Ovary (tissue), 9 donors: ENCODE data around the gene ERG. TPM values are rescaled to one million over a fixed set of nuclear protein-coding genes. Genes with fewer than 3 reads are reported as not detected.

Source experiments
- DNase-seq, 5 donors: peaks; one replicate each; pipeline ENCODE4 v3.0.0-alpha.2; 2019 to 2020
- H3K27ac ChIP-seq, 2 donors: fragments of 200-600 bp; one replicate each; pipeline versions ENCODE4 v1.5.1 to v1.8.0; 2019 to 2022
- H3K27me3 ChIP-seq: fragments of 200-600 bp; one replicate; pipeline ENCODE4 v1.8.0; 2022
- H3K36me3 ChIP-seq: fragments of 200-600 bp; sonication (generic); one replicate; pipeline ENCODE4 v1.5.1; 2019
- H3K4me1 ChIP-seq: one replicate; pipeline ENCODE4 v1.8.1; 2013; ENCODE audit warnings: mild to moderate bottlenecking, moderate library complexity; ENCODE audit not compliant: insufficient read depth
- H3K4me3 ChIP-seq: fragments of 200-600 bp; sonication (generic); one replicate; pipeline ENCODE4 v1.5.1; 2017
- H3K9me3 ChIP-seq, 2 donors: fragments of 200-600 bp in 1 of 2; sonication (generic) in 1 of 2; one replicate each; pipeline versions ENCODE4 v1.5.1 to v1.8.1; 2013 to 2019; ENCODE audit warnings: mild to moderate bottlenecking in 1 of 2, moderate library complexity in 1 of 2
- EP300 ChIP-seq: sonication (generic); formaldehyde crosslinking; IDR thresholded peaks from one replicate; pipeline ENCODE4 v1.6.1; 2017; ENCODE audit warnings: antibody characterized with exemption
- POLR2A ChIP-seq: fragments of 450-650 bp; IDR thresholded peaks from one replicate; pipeline ENCODE4 v1.6.1; 2017; ENCODE audit warnings: antibody characterized with exemption, mild to moderate bottlenecking, moderate library complexity
- WGBS, 3 donors: extraction: QIAGEN DNeasy Blood & Tissue Kit in 1 of 3; methylation state at CpG; one replicate each; pipeline versions ENCODE4 v1.1.5 to v1.1.7; 2013 to 2017; 5-methylcytosine and 5-hydroxymethylcytosine counted together
- intact Hi-C, 4 donors: fragments of 100-400 bp; cut with DNase I; formaldehyde crosslinking; loops; one replicate each; pipeline versions ENCODE4 v1.11.0 to v1.15.1; 2022 to 2023
- polyA plus RNA-seq, 2 donors: library from polyadenylated mRNA; stranded (reverse); fragments of 200-250 nt in 1 of 2; fragments of 350-450 nt in 1 of 2; fragmentation: Illumina TruSeq in 1 of 2; extraction: RNeasy Lipid Tissue Mini Kit (QIAGEN cat#74804) in 1 of 2; gene quantifications; one replicate each; pipeline ENCODE4 v1.2.3, GENCODE V29; 2013 to 2014
- total RNA-seq, 7 donors: library from RNA; depleted of rRNA in 2 of 7; stranded (reverse); fragments of >200 nt in 2 of 7; fragmentation: NEBNext Ultra II Directional in 3 of 7; extraction: Animal tissue kit (Norgen Biotek cat#: 25700) in 3 of 7; gene quantifications; one replicate each; pipeline versions ENCODE4 v1.1.0 to v1.2.4, GENCODE V29; 2016 to 2023
- TF ChIP-seq, protein P1 (sequence below), 3 donors: fragments of 450-650 bp in 2 of 3; fragments of 200-600 bp in 1 of 3; IDR thresholded peaks; one replicate each; pipeline versions ENCODE4 v1.5.1 to v1.8.0; 2016 to 2022; ENCODE audit warnings: antibody characterized with exemption in 3 of 3, mild to moderate bottlenecking in 1 of 3
- donor health status: DM: no; HTN: no; CAD: no; lungs with moderate emphysema.
- donor health status: DM: no; HTN: no; CAD: no.
- donor health status: Bipolar disorder and iron deficiency.
- donor health status: DM: yes; HTN: yes; CAD: no.
- donor health status: DM: no; HTN: no; CAD: no.
- donor health status: DM: yes; HTN: yes; CAD: no.

ERG gene
- total and polyA plus RNA-seq, 9 donors: 3.8 to 23.1 (median 9.5) TPM

DNA sequence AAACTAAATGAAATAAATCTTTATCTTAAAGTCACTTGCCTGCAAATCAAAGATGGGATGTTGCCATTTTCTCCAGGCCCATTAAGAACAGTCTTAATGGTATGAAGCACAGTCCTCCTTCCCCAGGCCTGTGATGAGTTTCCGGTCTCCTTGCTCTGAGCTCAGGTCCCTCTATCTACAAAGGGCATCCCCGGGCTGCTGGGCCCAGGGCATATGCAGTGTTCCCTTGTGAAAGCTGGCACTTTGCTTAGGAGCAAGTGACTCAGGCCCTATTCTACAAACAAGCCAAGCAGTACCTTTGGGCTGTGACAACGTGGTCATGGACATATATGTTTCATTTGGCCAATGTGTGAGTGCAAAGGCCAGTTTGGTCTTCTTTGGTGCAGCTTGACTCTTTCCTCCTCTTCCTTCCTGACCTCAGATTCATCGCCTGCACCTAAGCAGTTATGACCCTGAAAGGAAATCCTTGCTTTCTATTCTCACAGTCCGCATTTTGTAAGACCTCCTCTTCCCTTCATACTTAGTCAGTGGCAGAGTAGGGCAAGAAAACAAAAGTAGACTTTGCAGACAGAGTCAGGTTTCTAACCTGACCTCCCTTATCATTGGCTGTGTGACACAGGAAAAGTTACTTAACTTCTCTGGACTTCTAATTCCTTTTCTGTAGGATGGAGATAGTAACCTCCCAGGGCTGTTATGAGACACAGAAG is 109.5 kb downstream of the ERG start:
- no peak for DNase-seq
- TF ChIP-seq POLR2A: no peak
- TF ChIP-seq EP300: no peak
- TF ChIP-seq, protein P1, sequence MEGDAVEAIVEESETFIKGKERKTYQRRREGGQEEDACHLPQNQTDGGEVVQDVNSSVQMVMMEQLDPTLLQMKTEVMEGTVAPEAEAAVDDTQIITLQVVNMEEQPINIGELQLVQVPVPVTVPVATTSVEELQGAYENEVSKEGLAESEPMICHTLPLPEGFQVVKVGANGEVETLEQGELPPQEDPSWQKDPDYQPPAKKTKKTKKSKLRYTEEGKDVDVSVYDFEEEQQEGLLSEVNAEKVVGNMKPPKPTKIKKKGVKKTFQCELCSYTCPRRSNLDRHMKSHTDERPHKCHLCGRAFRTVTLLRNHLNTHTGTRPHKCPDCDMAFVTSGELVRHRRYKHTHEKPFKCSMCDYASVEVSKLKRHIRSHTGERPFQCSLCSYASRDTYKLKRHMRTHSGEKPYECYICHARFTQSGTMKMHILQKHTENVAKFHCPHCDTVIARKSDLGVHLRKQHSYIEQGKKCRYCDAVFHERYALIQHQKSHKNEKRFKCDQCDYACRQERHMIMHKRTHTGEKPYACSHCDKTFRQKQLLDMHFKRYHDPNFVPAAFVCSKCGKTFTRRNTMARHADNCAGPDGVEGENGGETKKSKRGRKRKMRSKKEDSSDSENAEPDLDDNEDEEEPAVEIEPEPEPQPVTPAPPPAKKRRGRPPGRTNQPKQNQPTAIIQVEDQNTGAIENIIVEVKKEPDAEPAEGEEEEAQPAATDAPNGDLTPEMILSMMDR (IDR thresholded peaks at IDR 0.05): no peak
- WGBS, 3 donors: 74 to 89% (median 82%) methylated on average over 5 of the region's 5 CpGs

DNA sequence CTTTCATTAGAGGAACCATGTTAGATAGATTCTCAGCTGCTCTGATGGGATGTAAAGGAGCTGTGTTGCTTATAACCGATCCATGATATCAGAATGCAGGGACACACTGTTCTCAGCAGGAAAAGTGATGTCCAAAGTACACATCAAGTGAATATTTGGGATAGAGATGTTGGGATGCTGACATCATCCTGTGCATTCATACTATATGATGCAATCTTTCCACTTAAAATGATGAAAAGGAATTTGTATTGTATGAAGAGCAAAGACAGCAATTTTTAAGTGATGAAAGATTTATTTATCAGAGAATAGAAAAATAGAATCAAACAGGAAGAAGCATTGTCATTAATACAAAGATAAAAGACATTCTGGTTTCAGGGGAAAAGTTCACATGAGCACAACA is 110.1 kb downstream of the ERG start:
- Histone ChIP-seq H3K4me1 (no peaks in the 10 kb centered on the region), H3K4me3 (no peak overlapping the region), H3K27ac (no peak overlapping the region), H3K27me3 (no peaks in the 10 kb centered on the region), H3K9me3 (no peaks in the 10 kb centered on the region), H3K36me3 (no peaks in the 10 kb centered on the region)
- no peak for DNase-seq
- intact Hi-C loops: no loop called here
- no peak for TF ChIP-seq EP300
- no peak for TF ChIP-seq POLR2A
- TF ChIP-seq, protein P1 (IDR thresholded peaks at IDR 0.05): no peak
- WGBS, 3 donors: 70 to 88% (median 87%) methylated on average over 1 of the region's 1 CpG

More for the DNA sequence above, 109.5 kb downstream of the ERG start:
- H3K27me3 ChIP-seq: no peaks in the 10 kb centered on the region
- H3K4me3 ChIP-seq: no peak overlapping the region
- H3K27ac ChIP-seq: no peak overlapping the region
- intact Hi-C loops: no loop called here
- no peaks in the 10 kb centered on the region for H3K36me3 ChIP-seq
- H3K9me3 ChIP-seq: no peaks in the 10 kb centered on the region
- H3K4me1 ChIP-seq: no peaks in the 10 kb centered on the region

DNA sequence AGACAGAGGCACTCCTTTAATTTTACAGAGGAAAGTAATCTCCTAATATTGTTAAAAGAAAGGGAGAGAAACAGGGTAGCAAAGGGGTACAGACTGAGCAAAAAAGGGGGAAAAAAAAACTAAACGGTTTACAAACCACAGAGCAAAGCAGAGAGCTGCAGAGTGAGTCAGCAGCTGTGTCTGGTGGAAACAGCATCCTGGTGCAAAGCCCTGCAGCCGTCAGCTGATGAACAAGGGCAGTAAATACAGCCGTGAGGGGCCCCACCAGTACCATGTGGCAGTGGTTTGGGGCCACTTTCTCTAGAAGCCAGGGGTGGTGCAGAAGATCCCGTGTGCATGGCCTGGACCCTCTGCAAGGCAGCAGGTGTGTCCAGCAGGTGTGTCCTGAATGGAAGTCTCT is 111.3 kb downstream of the ERG start:
- H3K36me3 ChIP-seq: no peaks in the 10 kb centered on the region
- H3K4me1 ChIP-seq: no peaks in the 10 kb centered on the region
- no peak overlapping the region for H3K4me3 ChIP-seq
- intact Hi-C loops: no loop called here
- 72 to 74% (median 73%) methylated on average over 4 of the region's 4 CpGs for WGBS, 3 donors
- H3K27me3 ChIP-seq: no peaks in the 10 kb centered on the region
- no peaks in the 10 kb centered on the region for H3K9me3 ChIP-seq
- H3K27ac ChIP-seq: no peak overlapping the region
- DNase-seq: no peak
- TF ChIP-seq, protein P1 (IDR thresholded peaks at IDR 0.05): no peak
- TF ChIP-seq POLR2A (no peak), EP300 (no peak)

DNA sequence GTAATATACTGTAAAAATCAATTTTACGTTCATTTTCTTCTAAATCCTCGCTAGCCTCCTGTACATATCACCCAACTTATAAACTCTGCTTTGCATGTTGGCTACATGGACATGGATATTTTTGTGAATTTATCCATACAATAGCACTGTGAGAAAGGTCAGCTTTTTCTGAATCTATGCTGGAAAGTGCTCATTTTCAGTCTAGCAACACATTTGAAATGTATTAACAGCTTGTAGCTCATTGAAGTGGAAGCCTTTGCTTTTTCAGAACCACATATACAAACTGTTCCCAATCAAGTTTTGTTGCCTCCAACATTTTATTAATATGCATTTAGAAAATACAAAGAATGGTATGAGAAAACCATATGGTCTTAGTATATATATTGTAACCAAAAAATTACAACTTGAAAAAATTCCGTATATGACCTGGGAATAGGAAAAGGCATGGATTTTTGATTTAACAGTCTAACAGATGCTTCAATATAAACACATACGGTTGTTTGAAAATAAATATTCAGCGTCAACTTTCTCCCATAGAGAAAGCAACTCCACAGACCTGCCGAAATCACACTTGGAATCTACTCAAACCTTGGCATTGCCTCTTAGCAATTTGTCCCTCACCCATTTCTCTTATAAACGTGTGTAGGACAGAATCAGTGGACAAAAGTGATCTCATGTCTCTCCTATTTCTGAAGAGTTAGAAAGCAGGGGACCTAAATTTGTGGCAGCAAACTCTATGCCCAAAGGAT is 112.7 kb downstream of the ERG start:
- intact Hi-C loops: no loop called here
- Histone ChIP-seq H3K36me3 (no peaks in the 10 kb centered on the region), H3K4me1 (no peaks in the 10 kb centered on the region), H3K27me3 (no peaks in the 10 kb centered on the region), H3K27ac (no peak overlapping the region), H3K9me3 (no peaks in the 10 kb centered on the region), H3K4me3 (no peak overlapping the region)
- TF ChIP-seq POLR2A (no peak), EP300 (no peak)
- TF ChIP-seq, protein P1 (IDR thresholded peaks at IDR 0.05): no peak
- DNase-seq: no peak
- WGBS, 3 donors: 89 to 94% (median 94%) methylated on average over 7 of the region's 7 CpGs
